ENCODE data around the gene STYXL1.

STYXL1 gene

GRCh38 chr7:75960372-75960771, 87.4 kb downstream of the STYXL1 start:
- peaks cover 11% of the 10 kb centered on the region for H3K4me1 ChIP-seq
- TF ChIP-seq, protein P1, sequence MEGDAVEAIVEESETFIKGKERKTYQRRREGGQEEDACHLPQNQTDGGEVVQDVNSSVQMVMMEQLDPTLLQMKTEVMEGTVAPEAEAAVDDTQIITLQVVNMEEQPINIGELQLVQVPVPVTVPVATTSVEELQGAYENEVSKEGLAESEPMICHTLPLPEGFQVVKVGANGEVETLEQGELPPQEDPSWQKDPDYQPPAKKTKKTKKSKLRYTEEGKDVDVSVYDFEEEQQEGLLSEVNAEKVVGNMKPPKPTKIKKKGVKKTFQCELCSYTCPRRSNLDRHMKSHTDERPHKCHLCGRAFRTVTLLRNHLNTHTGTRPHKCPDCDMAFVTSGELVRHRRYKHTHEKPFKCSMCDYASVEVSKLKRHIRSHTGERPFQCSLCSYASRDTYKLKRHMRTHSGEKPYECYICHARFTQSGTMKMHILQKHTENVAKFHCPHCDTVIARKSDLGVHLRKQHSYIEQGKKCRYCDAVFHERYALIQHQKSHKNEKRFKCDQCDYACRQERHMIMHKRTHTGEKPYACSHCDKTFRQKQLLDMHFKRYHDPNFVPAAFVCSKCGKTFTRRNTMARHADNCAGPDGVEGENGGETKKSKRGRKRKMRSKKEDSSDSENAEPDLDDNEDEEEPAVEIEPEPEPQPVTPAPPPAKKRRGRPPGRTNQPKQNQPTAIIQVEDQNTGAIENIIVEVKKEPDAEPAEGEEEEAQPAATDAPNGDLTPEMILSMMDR (IDR thresholded peaks at IDR 0.05; ENCODE audit: low read depth, low read length), result no peak
- H3K4me3 ChIP-seq (ENCODE audit: low read depth, low read length), result no peak overlapping the region
- no peaks in the 10 kb centered on the region for H3K27me3 ChIP-seq
- H3K36me3 ChIP-seq, result peaks cover 7% of the 10 kb centered on the region; the same call in 1 of the 2 replicates
- no peak for DNase-seq
- H3K9me3 ChIP-seq, result no peaks in the 10 kb centered on the region

- no peak for DNase-seq
- peaks cover 9% of the 10 kb centered on the region for H3K4me1 ChIP-seq
- peaks cover 7% of the 10 kb centered on the region; the same call in 1 of the 2 replicates for H3K36me3 ChIP-seq
- H3K27me3 ChIP-seq, result no peaks in the 10 kb centered on the region
- no peaks in the 10 kb centered on the region for H3K9me3 ChIP-seq
- TF ChIP-seq, protein P1 (IDR thresholded peaks at IDR 0.05; ENCODE audit: low read depth, low read length), result no peak
- no peak overlapping the region for H3K4me3 ChIP-seq (ENCODE audit: low read depth, low read length)
Measured at GRCh38 chr7:75958802-75959543, 88.8 kb downstream of the STYXL1 start.

- no peaks in the 10 kb centered on the region for H3K4me1 ChIP-seq
- peaks cover 7% of the 10 kb centered on the region; the same call in 1 of the 2 replicates for H3K36me3 ChIP-seq
- no peaks in the 10 kb centered on the region for H3K9me3 ChIP-seq
- H3K4me3 ChIP-seq (ENCODE audit: low read depth, low read length), result no peak overlapping the region
- TF ChIP-seq, protein P1 (IDR thresholded peaks at IDR 0.05; ENCODE audit: low read depth, low read length), result no peak
- DNase-seq, result no peak
- no peaks in the 10 kb centered on the region for H3K27me3 ChIP-seq
Measured at GRCh38 chr7:75957021-75957736, 90.6 kb downstream of the STYXL1 start.

- peaks cover 7% of the 10 kb centered on the region; the same call in 1 of the 2 replicates for H3K36me3 ChIP-seq
- no peaks in the 10 kb centered on the region for H3K27me3 ChIP-seq
- DNase-seq, result no peak
- TF ChIP-seq, protein P1 (IDR thresholded peaks at IDR 0.05; ENCODE audit: low read depth, low read length), result no peak
- no peaks in the 10 kb centered on the region for H3K4me1 ChIP-seq
- no peaks in the 10 kb centered on the region for H3K9me3 ChIP-seq
- H3K4me3 ChIP-seq (ENCODE audit: low read depth, low read length), result no peak overlapping the region
Measured at GRCh38 chr7:75955331-75955955, 92.4 kb downstream of the STYXL1 start.

DNA sequence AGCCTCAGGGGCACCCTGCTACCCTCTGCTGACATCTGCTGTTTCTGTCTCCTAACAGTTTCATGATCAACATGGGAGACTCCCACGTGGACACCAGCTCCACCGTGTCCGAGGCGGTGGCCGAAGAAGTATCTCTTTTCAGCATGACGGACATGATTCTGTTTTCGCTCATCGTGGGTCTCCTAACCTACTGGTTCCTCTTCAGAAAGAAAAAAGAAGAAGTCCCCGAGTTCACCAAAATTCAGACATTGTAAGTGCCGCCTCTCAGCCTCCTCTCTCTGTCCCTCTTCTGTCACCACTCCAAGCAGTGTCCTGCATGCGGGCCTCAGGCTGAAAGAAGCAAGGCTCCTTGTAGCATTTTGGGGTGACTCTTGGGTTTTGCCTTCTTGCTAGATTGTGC, 93.9 kb downstream of the STYXL1 start:
- no peaks in the 10 kb centered on the region for H3K9me3 ChIP-seq
- H3K36me3 ChIP-seq, result peaks cover 7% of the 10 kb centered on the region; the same call in 1 of the 2 replicates
- H3K4me3 ChIP-seq (ENCODE audit: low read depth, low read length), result no peak overlapping the region
- no peaks in the 10 kb centered on the region for H3K27me3 ChIP-seq
- no peaks in the 10 kb centered on the region for H3K4me1 ChIP-seq
- TF ChIP-seq, protein P1 (IDR thresholded peaks at IDR 0.05; ENCODE audit: low read depth, low read length), result no peak
- DNase-seq, result no peak
